Sigmoid colon (tissue), 4 donors: ENCODE data around the gene TOGARAM2.

Source experiments
- CTCF ChIP-seq, 4 experiments: fragments of 450-650 bp in 3 of 4; fragments of 200-600 bp in 1 of 4; IDR thresholded peaks; one replicate each; pipeline ENCODE4 v1.5.1; 2016 to 2019; ENCODE audit warnings: antibody characterized with exemption in 4 of 4, mild to moderate bottlenecking in 3 of 4, moderate library complexity in 2 of 4
- POLR2A ChIP-seq, 2 donors: fragments of 450-650 bp; IDR thresholded peaks; one replicate each; pipeline ENCODE4 v1.6.1; 2016; ENCODE audit warnings: antibody characterized with exemption in 2 of 2, mild to moderate bottlenecking in 2 of 2, moderate library complexity in 2 of 2
- POLR2AphosphoS5 ChIP-seq, 4 donors: sonication (generic); formaldehyde crosslinking; IDR thresholded peaks; one replicate each; pipeline ENCODE4 v1.6.1; 2017; ENCODE audit warnings: antibody characterized with exemption in 4 of 4

- no peak for TF ChIP-seq CTCF (IDR thresholded peaks at IDR 0.05)
- TF ChIP-seq POLR2AphosphoS5 (IDR thresholded peaks at IDR 0.05): no peak
- TF ChIP-seq POLR2A (IDR thresholded peaks at IDR 0.05): no peak
Measured at GRCh38 chr2:29073933-29074332, 92.8 kb downstream of the TOGARAM2 start.
